GM21737 (cell line): ENCODE data around the gene LY6G6C.

Source experiments
- ATAC-seq: cut with Tn5 transposase; IDR thresholded peaks from one replicate; pipeline ENCODE4 v1.9.1; 2021; ENCODE audit warnings: mild to moderate bottlenecking, moderate library complexity; ENCODE audit not compliant: unreplicated experiment

Gene LY6G6C

DNA sequence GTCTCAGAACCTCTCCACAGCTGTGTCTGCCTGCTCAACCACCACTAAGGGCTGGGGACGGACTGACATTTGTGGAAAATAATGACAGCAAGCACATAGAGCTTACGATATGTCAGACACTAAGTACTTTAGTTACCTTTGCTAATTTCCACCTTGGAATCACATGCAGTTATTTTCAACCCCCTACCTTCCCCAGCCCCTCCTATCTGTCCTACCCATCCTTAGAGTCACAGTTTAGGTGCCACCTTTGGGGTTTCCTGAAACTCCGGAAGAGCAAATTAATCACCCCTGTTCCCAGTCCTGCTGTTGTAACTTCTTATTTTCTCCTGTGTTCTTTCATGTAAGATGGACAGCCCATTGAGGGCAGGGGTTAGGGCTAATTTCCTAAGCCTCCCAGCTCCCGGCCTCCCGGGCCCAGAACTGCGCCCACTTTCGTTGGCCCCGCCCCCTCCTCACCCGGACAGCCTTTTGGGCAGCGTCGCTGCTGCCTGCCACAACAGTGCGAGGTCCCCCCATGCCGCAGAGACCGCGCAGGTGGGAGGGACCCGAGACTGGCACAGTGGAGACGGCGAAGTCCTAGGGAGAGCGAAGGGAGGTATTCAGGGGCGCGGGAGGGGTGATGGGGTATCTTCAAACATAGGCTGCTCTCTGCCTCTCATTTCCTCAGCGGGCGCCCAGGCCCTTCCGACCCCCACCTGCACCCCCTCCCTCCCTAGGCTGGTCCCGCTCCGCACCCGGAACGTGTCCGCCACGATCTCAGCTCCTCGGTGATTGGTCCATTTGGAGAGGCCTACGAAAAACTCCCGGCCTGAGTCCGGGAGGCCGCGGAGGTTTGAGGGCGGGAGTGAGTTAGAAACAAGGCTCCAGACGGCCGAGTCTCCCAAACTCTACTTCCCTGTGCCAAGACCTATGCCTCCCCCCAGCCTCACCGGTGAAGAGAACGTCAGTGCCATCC is 6.4 kb upstream of the LY6G6C start:
- no peak for ATAC-seq

GRCh38 chr6:31727034-31727716 is 5.6 kb upstream of the LY6G6C start:
- ATAC-seq, result no peak

GRCh38 chr6:31725502-31726350 is 4.2 kb upstream of the LY6G6C start:
- ATAC-seq, result no peak

GRCh38 chr6:31723980-31724691 is 2.6 kb upstream of the LY6G6C start:
- ATAC-seq, result no peak

- ATAC-seq, result no peak
Observed at GRCh38 chr6:31723245-31723979, 1.9 kb upstream of the LY6G6C start, which contains the start of gene MPIG6B. TSS of gene MPIG6B (plus strand) at chr6:31723373. CDS start at chr6:31723384, 11 bp downstream.

DNA sequence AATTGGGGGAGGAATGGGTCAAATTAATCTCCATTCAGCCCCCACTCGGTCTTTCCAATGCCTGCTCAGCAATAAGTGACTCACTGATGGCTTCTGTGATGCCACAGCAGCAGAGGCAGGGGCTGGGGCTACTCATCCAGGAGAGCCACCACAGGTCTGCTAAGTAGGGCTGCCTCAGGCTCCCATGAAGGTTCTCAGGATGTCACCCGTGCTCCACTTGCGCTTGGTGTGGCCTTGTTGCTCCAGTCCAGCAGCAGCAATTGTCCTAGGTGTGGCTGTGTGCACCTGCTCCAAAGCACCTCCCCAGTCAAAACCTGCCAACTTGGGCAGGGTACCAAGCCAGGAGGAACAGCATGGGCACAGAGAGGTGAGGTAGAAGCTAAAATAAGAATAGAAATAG is 627 bp upstream of the LY6G6C start:
- ATAC-seq, result no peak

GRCh38 chr6:31720196-31720770 is 1.3 kb downstream of the LY6G6C start:
- no peak for ATAC-seq

- no peak for ATAC-seq
Observed at GRCh38 chr6:31719001-31719400, 2.5 kb downstream of the LY6G6C start.

DNA sequence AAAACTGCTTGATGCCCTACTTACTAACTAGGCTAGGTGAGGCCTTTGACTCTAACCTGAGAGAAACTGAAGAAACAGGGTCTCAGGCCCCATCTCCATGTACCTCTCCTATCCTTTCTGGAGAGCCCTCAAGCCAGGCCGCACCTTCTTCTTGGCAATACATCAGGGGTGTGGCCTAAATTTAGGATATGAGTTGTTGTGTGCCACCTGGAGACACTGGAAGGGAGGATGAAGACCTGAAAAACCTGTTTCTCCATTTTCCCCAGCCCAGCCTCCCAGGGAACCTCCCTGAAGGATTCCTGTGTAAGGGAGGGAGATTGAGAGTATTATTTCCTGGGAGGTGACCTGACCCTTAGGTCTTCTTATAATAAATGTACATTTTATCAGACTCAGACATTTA is 3.3 kb downstream of the LY6G6C start:
- no peak for ATAC-seq

DNA sequence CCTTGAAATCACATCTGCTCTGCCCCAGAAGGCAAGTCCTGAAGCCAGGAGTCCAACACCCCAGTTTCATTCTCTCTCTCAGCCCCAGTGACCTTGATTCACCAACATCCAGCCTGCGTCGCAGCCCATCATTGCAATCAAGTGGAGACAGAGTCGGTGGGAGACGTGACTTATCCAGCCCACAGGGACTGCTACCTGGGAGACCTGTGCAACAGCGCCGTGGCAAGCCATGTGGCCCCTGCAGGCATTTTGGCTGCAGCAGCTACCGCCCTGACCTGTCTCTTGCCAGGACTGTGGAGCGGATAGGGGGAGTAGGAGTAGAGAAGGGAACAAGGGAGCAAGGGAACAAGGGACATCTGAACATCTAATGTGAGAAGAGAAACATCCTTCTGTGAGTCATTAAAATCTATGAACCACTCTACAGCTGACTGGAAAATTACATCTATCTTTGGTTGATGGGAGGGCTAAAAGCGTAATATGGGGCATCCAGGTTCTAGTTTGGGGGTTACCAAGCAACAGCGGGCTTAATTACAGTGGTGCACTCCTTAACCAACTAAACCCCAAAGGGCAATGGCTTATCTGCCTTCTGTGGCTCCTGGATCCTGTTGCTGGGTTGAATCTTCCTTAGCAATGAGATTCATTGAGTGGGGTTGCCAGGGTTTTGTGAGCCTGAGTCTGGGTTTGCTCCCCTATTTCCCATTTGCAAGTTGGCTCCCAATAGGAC is 3.9 kb downstream of the LY6G6C start:
- ATAC-seq, result no peak

DNA sequence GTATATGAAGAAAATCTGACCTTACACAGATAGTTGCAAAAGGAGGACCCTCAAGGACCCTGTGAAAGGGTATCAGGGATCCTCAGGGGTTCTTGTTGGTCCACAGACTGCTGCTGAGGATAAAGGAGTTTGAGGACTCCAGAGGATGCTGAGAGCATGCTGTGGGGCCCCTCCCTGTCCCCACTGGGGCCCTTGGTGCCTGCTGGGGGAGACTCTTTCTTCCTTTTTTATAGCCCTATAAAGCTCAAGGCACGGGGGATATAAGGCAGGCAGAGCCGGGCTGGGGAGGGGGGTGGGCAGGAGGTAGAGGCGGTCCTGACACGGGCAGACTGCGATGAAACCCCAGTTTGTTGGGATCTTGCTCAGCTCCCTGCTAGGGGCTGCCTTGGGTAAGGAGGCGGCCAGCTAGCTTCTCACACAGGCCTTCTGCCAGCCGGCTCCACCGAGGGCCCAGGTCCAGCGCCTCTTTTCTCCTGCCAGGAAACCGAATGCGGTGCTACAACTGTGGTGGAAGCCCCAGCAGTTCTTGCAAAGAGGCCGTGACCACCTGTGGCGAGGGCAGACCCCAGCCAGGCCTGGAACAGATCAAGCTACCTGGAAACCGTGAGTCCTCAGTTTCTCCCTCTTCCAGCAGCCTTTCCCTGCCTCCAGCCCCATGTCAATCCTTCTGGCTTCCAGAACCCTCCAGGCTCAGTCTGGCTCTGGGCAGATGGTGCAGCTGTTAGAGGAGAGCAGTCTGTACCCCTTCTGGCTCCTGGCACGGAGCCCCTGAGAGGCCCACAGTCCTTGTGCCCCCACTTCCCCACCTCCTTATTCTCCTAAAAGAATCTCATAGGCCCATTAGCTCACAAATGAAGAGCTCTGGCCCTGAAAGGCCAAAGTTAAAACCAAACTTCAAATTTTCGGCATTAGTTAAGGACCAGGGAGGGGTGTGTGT is 6.3 kb downstream of the LY6G6C start, which contains the start of gene LY6G6D:
Gene LY6G6D, plus strand, starts transcription at position 327 of the 937 bp plus-strand sequence. Its CDS starts 8 bp downstream, at position 335.
- no peak for ATAC-seq

DNA sequence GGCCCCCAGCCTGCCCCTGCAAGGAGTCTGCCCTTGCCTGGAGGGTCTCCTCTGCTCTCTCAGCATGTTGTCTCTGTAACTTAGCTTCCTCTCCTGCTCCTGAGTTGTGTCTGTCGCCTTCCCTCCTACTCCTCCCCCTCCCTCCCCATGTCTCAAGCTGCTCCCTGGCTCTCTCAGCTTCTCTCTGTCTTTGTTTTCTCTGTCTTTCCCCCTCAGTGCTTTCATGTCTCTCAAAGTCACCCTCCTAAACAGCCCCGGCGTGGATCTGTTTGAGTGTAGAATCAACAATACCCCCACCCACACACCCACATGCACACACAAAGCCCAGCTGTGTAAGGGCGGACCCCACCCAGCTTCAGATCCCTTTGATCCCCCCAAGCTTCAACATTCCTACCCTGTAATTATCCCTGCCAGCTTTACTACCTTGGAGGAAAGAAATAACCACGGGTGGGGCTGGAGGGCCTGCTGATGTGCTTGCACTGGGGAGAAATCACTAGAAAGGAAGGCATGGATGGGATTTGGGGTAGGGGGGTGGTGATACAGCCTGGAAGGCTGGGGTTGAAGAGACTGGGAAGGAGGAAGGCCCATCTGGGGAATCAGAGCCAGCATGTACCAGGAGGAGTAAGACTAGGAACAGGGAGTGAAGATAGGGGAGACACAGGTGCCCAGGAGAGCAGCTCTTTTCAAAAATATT is 7.4 kb downstream of the LY6G6C start:
- no peak for ATAC-seq

DNA sequence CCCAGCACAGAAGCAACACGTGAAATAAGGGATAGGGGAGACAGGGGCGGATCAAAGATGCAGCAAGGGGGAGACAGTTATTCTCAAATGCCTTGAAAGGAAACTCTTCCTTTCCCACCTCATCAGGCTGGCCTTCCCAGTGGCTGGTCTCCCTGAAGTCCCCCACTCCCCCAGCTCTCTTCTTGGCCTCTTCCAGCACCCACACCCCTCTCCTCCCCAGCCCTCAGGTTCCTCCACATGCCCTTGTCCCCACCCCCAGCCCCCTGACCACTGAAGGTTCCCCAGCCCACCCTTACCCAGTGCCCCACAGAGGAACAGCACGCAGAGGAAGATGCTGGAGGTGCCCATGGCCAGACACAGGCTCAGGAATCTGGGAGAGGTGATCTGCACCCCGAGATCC is 8.1 kb downstream of the LY6G6C start:
- no peak for ATAC-seq

DNA sequence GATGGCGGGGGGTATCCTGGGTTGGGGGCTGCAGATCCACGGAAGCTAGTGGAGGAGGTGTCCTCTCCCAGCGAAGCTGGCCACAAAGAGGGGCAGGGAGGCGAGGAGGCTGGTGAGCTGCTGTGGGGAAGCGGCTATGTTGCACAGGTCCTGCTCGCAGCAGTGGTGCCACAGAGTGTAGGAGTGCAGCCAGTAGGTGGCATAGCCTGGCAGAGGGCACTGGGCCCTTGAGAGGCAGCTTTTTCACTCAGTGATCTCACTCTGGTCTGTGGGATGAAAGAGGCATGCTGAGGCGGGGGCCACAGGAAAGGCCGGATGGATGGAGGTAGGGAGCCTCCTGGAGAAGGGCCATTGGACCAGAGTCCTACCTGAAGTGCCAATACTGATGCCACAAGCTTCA is 9.2 kb downstream of the LY6G6C start:
- ATAC-seq, result no peak

DNA sequence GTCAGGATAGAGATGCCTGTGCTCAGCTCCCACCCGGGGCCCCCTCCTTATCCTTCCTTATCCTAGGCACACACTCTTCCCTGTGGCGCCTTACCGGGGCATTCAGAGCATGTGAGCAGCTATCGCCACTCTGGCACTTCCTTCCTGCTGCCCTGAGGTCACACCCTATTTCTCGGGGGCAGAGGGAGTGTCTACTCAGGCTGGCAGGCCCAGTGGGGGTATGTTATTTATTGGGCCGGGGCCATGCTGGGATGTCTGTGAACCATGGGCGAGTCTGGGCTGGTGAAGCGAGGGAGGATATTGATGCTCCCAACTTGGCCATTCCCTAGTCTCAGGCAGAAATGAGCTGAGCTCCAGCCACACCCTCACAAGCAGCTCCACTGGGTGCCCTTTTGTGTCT is 10.3 kb downstream of the LY6G6C start:
- no peak for ATAC-seq

DNA sequence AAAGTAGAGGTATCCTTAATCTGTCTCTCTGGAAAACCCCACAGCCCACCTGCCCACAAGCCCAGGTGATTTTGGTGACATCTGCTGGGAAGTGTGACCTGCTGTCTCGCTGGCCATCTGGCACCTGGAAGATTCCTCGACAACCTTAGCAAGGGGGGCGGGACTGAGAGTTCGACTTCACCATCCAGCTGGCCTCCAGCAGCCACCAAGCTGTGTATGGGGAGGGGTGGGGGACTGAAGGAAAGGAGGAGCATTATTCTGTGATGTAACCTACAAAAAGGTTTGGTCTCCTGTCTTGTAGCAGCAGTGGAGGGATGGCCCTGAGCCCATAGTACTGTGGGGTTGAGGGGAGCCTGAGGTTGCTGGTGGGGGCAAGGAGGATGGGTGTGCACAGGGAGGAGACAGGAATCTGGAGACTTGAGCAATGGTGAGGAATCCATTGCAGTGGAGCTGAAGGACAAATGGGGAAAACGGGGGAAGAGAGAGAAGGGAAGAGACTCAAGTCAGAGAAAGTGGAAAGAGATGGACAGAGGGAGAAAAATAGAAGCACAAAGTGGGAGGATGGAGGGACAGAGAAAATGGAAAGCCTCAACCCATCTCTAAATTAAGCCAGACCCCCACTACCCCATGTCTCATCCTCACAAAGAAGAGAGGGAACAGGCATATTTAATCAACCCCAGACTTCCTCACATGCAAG is 10.9 kb downstream of the LY6G6C start:
- ATAC-seq, result no peak
